HG02885 (cell line): ENCODE data around the gene PLA2G4E.

ENCODE experiments used
- ATAC-seq: cut with Tn5 transposase; IDR thresholded peaks from one replicate; pipeline ENCODE4 v1.9.1; 2021; ENCODE audit warnings: mild to moderate bottlenecking; ENCODE audit not compliant: unreplicated experiment, poor library complexity

PLA2G4E gene

GRCh38 chr15:42056934-42057798 is 36.3 kb upstream of the PLA2G4E start:
- ATAC-seq, result no peak

- no peak for ATAC-seq
These were observed 33.1 kb upstream of the PLA2G4E start for GRCh38 chr15:42053914-42054313.

- ATAC-seq, result no peak
These were observed 32.2 kb upstream of the PLA2G4E start for GRCh38 chr15:42053010-42053409.

GRCh38 chr15:42050484-42051255 is 29.8 kb upstream of the PLA2G4E start:
- no peak for ATAC-seq

- no peak for ATAC-seq
These were observed 28.0 kb upstream of the PLA2G4E start for GRCh38 chr15:42048821-42049200.

- ATAC-seq, result no peak
These were observed 27.4 kb upstream of the PLA2G4E start for GRCh38 chr15:42048080-42048820.

- ATAC-seq, result no peak
These were observed 25.8 kb upstream of the PLA2G4E start for GRCh38 chr15:42046597-42046996.

GRCh38 chr15:42045211-42045615 is 24.4 kb upstream of the PLA2G4E start:
- ATAC-seq, result no peak

- ATAC-seq, result no peak
These were observed 22.0 kb upstream of the PLA2G4E start for GRCh38 chr15:42042602-42043400.

- ATAC-seq, result no peak
These were observed 17.6 kb upstream of the PLA2G4E start for GRCh38 chr15:42038401-42038800.

GRCh38 chr15:42037656-42038055 is 16.8 kb upstream of the PLA2G4E start:
- no peak for ATAC-seq

- ATAC-seq, result no peak
These were observed 16.1 kb upstream of the PLA2G4E start for GRCh38 chr15:42036966-42037365.

- no peak for ATAC-seq
These were observed 15.5 kb upstream of the PLA2G4E start for GRCh38 chr15:42036112-42036905.

GRCh38 chr15:42035435-42035761 is 14.6 kb upstream of the PLA2G4E start:
- no peak for ATAC-seq

GRCh38 chr15:42034628-42035434 is 14.0 kb upstream of the PLA2G4E start:
- ATAC-seq, result no peak

- ATAC-seq, result no peak
These were observed 12.5 kb upstream of the PLA2G4E start for GRCh38 chr15:42033214-42033873.

- no peak for ATAC-seq
These were observed 11.8 kb upstream of the PLA2G4E start for GRCh38 chr15:42032376-42033213.
